Osteoblast (primary cell): ENCODE results near the gene PTPRE. TPM values are rescaled to one million over a fixed set of nuclear protein-coding genes. Genes with fewer than 3 reads are reported as not detected.

Source experiments
- DNase-seq: peaks from one replicate; pipeline ENCODE4 v3.0.0; 2011; ENCODE audit warnings: low spot score, mixed read lengths; ENCODE audit not compliant: insufficient read length; ENCODE audit errors: missing footprints
- H2AFZ ChIP-seq: 2 replicates; pipeline ENCODE4 v1.6.0; 2011; ENCODE audit warnings: mild to moderate bottlenecking, low read length
- H3K27ac ChIP-seq: 2 replicates; pipeline ENCODE4 v1.5.1; 2011; ENCODE audit warnings: mild to moderate bottlenecking, low read depth, low read length, moderate library complexity
- H3K27me3 ChIP-seq: 2 replicates; pipeline ENCODE4 v1.6.0; 2012; ENCODE audit warnings: mild to moderate bottlenecking, control low read depth, inconsistent platforms, low read length, moderate library complexity; ENCODE audit not compliant: insufficient read depth
- H3K36me3 ChIP-seq: 2 replicates; pipeline ENCODE4 v1.5.1; 2011; ENCODE audit warnings: mild to moderate bottlenecking, low read length, control low read depth, moderate library complexity; ENCODE audit not compliant: insufficient read depth
- H3K4me1 ChIP-seq: 2 replicates; pipeline ENCODE4 v1.5.1; 2011; ENCODE audit warnings: mild to moderate bottlenecking, low read length, control low read depth, moderate library complexity; ENCODE audit not compliant: insufficient read depth
- H3K4me2 ChIP-seq: 2 replicates; pipeline ENCODE4 v1.6.0; 2011; ENCODE audit warnings: mild to moderate bottlenecking, low read length; ENCODE audit not compliant: insufficient read depth
- H3K4me3 ChIP-seq: fragments of 200-600 bp; sonication (generic); 3 replicates; pipeline ENCODE4 v1.5.1; 2012; ENCODE audit warnings: mild to moderate bottlenecking, low read length, inconsistent platforms; ENCODE audit not compliant: insufficient read depth
- H3K79me2 ChIP-seq: 2 replicates; pipeline ENCODE4 v1.6.0; 2012; ENCODE audit warnings: mild to moderate bottlenecking, low read length, control low read depth, inconsistent platforms; ENCODE audit not compliant: insufficient read depth
- H3K9me3 ChIP-seq: 2 replicates; pipeline ENCODE4 v1.5.1; 2011; ENCODE audit warnings: low read depth, low read length, control low read depth
- H4K20me1 ChIP-seq: 2 replicates; pipeline ENCODE4 v1.6.0; 2012; ENCODE audit warnings: mild to moderate bottlenecking, low read length, control low read depth; ENCODE audit not compliant: insufficient read depth
- total RNA-seq: library from RNA; depleted of rRNA; stranded (reverse); fragments of >200 nt; gene quantifications from 2 replicates; pipeline ENCODE4 v1.2.3, GENCODE V29; 2012
- TF ChIP-seq, protein P1 (sequence below): IDR thresholded peaks from 2 replicates; pipeline ENCODE4 v1.5.1; 2011; ENCODE audit warnings: mild to moderate bottlenecking, low read depth, low read length, moderate library complexity; ENCODE audit errors: extremely low read depth

Gene PTPRE
- total RNA-seq, 1 donor: 9.0 TPM

DNA sequence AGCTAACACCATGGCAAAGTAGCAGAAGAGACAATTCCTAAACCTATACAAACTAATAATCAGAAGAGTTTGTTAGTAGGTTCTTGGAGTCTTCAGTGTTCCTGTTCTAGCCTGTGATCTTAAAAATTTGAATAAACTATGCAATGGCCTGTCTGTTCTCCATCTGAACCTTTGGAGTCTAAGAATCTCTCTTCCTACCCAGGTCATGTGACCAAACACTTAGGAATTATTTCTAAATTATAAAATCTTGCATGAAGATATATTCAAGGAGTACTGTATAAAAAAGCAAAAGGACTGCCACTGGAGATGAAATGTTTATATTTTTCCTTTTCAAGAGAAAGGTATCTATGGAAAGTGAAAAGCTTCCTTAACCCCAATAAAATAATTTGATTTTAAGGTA is 216.9 kb downstream of the PTPRE start:
- DNase-seq: no peak
- Histone ChIP-seq H3K9me3 (no peaks in the 10 kb centered on the region), H3K27me3 (no peaks in the 10 kb centered on the region), H3K4me2 (peak overlapping the region; percentile 76), H3K4me1 (peaks cover 21% of the 10 kb centered on the region), H3K27ac (no peak overlapping the region), H3K4me3 (peak overlapping the region; percentile 85), H4K20me1 (no peaks in the 10 kb centered on the region), H3K79me2 (peaks cover 65% of the 10 kb centered on the region), H3K36me3 (peaks cover 5% of the 10 kb centered on the region), H2AFZ (peak overlapping the region; percentile 61)
- TF ChIP-seq, protein P1, sequence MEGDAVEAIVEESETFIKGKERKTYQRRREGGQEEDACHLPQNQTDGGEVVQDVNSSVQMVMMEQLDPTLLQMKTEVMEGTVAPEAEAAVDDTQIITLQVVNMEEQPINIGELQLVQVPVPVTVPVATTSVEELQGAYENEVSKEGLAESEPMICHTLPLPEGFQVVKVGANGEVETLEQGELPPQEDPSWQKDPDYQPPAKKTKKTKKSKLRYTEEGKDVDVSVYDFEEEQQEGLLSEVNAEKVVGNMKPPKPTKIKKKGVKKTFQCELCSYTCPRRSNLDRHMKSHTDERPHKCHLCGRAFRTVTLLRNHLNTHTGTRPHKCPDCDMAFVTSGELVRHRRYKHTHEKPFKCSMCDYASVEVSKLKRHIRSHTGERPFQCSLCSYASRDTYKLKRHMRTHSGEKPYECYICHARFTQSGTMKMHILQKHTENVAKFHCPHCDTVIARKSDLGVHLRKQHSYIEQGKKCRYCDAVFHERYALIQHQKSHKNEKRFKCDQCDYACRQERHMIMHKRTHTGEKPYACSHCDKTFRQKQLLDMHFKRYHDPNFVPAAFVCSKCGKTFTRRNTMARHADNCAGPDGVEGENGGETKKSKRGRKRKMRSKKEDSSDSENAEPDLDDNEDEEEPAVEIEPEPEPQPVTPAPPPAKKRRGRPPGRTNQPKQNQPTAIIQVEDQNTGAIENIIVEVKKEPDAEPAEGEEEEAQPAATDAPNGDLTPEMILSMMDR: no peak

DNA sequence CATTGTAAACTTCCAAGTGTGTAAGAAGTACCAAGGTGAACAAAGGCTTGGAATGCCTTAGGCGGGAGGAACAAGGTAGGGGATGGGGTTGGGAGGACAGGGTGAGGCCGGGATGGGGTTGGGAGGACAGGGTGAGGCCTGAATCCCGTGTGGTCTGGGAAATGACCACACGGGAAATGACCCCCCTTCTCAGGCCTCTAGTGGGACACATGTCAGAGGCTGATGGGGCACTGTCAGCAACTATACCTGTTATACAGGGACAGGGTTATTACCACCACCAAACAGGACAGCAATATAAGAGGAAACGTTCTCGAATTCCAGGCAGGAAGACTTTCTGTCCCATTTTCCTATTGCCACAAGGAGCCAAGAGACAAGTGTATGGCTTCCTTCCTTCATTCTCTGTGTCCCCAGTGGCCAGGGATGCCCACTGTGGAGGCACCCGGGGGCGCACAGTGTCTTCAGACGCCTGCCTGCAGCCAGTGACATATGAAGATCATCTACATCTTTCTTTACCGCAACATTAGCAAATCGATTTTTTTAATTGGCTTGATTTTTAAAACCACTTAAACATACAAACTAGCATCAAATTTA is 218.0 kb downstream of the PTPRE start:
- Histone ChIP-seq H3K4me2 (peak overlapping the region; percentile 76), H3K27ac (peak overlapping the region; percentile 42), H3K4me1 (peaks cover 24% of the 10 kb centered on the region), H3K27me3 (no peaks in the 10 kb centered on the region), H3K4me3 (peak overlapping the region; percentile 85), H3K79me2 (peaks cover 58% of the 10 kb centered on the region), H2AFZ (peak overlapping the region; percentile 61), H3K9me3 (no peaks in the 10 kb centered on the region), H4K20me1 (no peaks in the 10 kb centered on the region), H3K36me3 (peaks cover 5% of the 10 kb centered on the region)
- TF ChIP-seq, protein P1: no peak
- DNase-seq: peak; percentile 58

DNA sequence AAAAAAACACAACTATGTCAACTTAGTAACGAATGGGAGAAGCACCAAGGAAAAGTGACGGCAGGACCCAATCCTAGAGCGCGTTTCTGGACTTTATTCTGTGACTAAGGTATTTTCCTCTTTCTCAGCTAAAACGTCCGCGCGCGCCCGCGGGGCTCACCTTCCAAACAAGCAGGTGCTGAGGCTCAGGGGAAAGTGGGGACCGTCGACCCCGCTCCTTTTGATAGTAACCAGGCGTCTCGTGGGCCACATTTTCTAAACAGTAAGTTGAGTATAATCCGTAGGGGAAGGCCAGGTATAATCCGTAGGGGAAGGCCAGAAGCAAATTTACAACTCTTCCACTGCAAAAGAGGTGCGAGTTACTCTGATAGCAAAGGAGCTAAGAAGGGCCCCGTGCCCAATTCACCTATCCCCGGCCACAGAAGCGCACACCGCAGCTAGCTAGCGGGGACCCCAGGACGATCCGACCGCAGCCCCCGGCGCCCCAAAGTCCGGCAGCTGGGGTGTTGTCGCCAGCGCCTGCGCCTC is 218.6 kb downstream of the PTPRE start:
- Histone ChIP-seq H3K27ac (peak overlapping the region; percentile 42), H3K79me2 (peaks cover 53% of the 10 kb centered on the region)
- peak; percentile 70 for DNase-seq

More for the DNA sequence above, 218.6 kb downstream of the PTPRE start:
- H3K27me3 ChIP-seq: no peaks in the 10 kb centered on the region
- peak overlapping the region; percentile 61 for H2AFZ ChIP-seq
- H3K4me3 ChIP-seq: peak overlapping the region; percentile 85
- TF ChIP-seq, protein P1: no peak
- H3K4me2 ChIP-seq: peak overlapping the region; percentile 76
- H3K9me3 ChIP-seq: no peaks in the 10 kb centered on the region
- peaks cover 5% of the 10 kb centered on the region for H3K36me3 ChIP-seq
- H3K4me1 ChIP-seq: peaks cover 29% of the 10 kb centered on the region
- no peaks in the 10 kb centered on the region for H4K20me1 ChIP-seq
